Chondrocyte (in vitro differentiated cells): ENCODE measurements around the gene PRKCA. TPM values are rescaled to one million over a fixed set of nuclear protein-coding genes. Genes with fewer than 3 reads are reported as not detected.

Experiments used
- DNase-seq: peaks from one replicate; pipeline ENCODE4 v3.0.0; 2021; ENCODE audit warnings: mixed read lengths, low spot score
- H3K27ac Mint-ChIP-seq: one replicate; pipeline ENCODE4 v1.8.0; 2021; ENCODE audit warnings: mild to moderate bottlenecking, moderate library complexity, mixed read lengths; ENCODE audit not compliant: unreplicated experiment
- H3K27me3 Mint-ChIP-seq: 2 replicates; pipeline ENCODE4 v1.8.0; 2021; ENCODE audit warnings: low read depth, mixed read lengths
- H3K36me3 Mint-ChIP-seq: 2 replicates; pipeline ENCODE4 v1.8.0; 2021; ENCODE audit warnings: low read depth, mixed read lengths
- H3K4me1 Mint-ChIP-seq: 2 replicates; pipeline ENCODE4 v1.8.0; 2021; ENCODE audit warnings: low read depth, mild to moderate bottlenecking, mixed read lengths
- H3K4me3 Mint-ChIP-seq: one replicate; pipeline ENCODE4 v1.8.0; 2021; ENCODE audit warnings: mild to moderate bottlenecking, moderate library complexity, mixed read lengths; ENCODE audit not compliant: unreplicated experiment
- H3K9me3 Mint-ChIP-seq: 2 replicates; pipeline ENCODE4 v1.8.0; 2021; ENCODE audit warnings: low read depth, mixed read lengths
- total RNA-seq: library from RNA; stranded (reverse); gene quantifications from 3 replicates; pipeline ENCODE4 v1.2.1, GENCODE V29; 2021
- TF ChIP-seq, protein P1 (sequence below): fragments of 200-600 bp; sonication (generic); IDR thresholded peaks from 2 replicates; pipeline ENCODE4 v1.5.0; 2021; ENCODE audit warnings: antibody characterized with exemption, mild to moderate bottlenecking, moderate library complexity

PRKCA gene
- total RNA-seq, 1 donor from 2014 or later, result 51.5 TPM

DNA sequence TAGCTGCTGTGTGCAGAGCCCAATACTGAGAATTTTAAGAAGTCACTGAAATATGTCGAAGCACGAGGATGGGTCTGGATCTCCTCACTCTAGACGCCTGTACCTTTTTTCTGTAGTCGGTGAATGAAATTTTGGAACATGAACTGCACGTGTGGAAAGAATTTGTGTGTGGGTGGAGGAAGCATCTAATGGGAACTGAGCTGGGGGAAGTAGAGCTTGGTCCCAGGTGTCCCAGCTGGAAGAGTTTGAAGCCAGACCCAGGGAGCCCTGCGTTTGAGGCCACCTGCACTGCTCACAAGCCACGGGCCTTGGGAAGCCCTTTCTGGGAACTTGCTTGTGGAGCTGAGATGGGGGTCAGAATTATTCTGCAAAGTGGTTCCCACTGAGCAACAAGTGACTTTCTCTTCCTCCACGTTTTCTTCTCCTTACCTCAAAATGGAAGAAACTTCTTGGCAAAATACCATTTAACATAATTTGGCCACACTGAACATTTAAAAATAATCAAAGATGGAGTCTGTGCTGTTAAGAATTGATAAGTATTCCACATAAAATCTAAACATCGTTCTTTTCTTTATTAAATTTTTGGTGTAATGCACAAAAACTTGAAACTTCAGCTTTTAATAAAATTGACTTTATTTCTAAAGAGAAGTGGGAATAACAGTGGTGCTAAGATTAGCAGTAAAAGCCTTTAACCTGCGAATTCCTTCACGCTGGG is 163.8 kb downstream of the PRKCA start:
- peaks cover 81% of the 10 kb centered on the region for H3K4me1 Mint-ChIP-seq
- no peaks in the 10 kb centered on the region for H3K9me3 Mint-ChIP-seq
- peak overlapping the region; percentile 29 for H3K4me3 Mint-ChIP-seq
- peak overlapping the region; percentile 87 for H3K27ac Mint-ChIP-seq
- H3K36me3 Mint-ChIP-seq, result no peaks in the 10 kb centered on the region
- TF ChIP-seq, protein P1, sequence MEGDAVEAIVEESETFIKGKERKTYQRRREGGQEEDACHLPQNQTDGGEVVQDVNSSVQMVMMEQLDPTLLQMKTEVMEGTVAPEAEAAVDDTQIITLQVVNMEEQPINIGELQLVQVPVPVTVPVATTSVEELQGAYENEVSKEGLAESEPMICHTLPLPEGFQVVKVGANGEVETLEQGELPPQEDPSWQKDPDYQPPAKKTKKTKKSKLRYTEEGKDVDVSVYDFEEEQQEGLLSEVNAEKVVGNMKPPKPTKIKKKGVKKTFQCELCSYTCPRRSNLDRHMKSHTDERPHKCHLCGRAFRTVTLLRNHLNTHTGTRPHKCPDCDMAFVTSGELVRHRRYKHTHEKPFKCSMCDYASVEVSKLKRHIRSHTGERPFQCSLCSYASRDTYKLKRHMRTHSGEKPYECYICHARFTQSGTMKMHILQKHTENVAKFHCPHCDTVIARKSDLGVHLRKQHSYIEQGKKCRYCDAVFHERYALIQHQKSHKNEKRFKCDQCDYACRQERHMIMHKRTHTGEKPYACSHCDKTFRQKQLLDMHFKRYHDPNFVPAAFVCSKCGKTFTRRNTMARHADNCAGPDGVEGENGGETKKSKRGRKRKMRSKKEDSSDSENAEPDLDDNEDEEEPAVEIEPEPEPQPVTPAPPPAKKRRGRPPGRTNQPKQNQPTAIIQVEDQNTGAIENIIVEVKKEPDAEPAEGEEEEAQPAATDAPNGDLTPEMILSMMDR, result no peak
- no peak for DNase-seq
- H3K27me3 Mint-ChIP-seq, result no peaks in the 10 kb centered on the region

GRCh38 chr17:66466840-66467367 is 164.5 kb downstream of the PRKCA start:
- Mint-ChIP-seq H3K27ac (peak overlapping the region; percentile 87), H3K4me1 (peaks cover 76% of the 10 kb centered on the region), H3K9me3 (no peaks in the 10 kb centered on the region), H3K27me3 (no peaks in the 10 kb centered on the region), H3K4me3 (peak overlapping the region; percentile 29), H3K36me3 (no peaks in the 10 kb centered on the region)
- DNase-seq, result no peak
- TF ChIP-seq, protein P1, result no peak

GRCh38 chr17:66467766-66468165 is 165.4 kb downstream of the PRKCA start:
- no peaks in the 10 kb centered on the region for H3K36me3 Mint-ChIP-seq

GRCh38 chr17:66468241-66469087 is 166.1 kb downstream of the PRKCA start:
- H3K27me3 Mint-ChIP-seq, result no peaks in the 10 kb centered on the region
- H3K4me1 Mint-ChIP-seq, result peaks cover 61% of the 10 kb centered on the region
- no peaks in the 10 kb centered on the region for H3K36me3 Mint-ChIP-seq
- TF ChIP-seq, protein P1, result no peak
- H3K27ac Mint-ChIP-seq, result peak overlapping the region; percentile 87
- H3K9me3 Mint-ChIP-seq, result no peaks in the 10 kb centered on the region
- no peak for DNase-seq
- H3K4me3 Mint-ChIP-seq, result no peak overlapping the region

More at GRCh38 chr17:66467766-66468165, 165.4 kb downstream of the PRKCA start:
- no peak overlapping the region for H3K4me3 Mint-ChIP-seq
- TF ChIP-seq, protein P1, result no peak
- H3K27ac Mint-ChIP-seq, result peak overlapping the region; percentile 87
- H3K4me1 Mint-ChIP-seq, result peaks cover 67% of the 10 kb centered on the region
- no peak for DNase-seq
- H3K27me3 Mint-ChIP-seq, result no peaks in the 10 kb centered on the region
- H3K9me3 Mint-ChIP-seq, result no peaks in the 10 kb centered on the region

DNA sequence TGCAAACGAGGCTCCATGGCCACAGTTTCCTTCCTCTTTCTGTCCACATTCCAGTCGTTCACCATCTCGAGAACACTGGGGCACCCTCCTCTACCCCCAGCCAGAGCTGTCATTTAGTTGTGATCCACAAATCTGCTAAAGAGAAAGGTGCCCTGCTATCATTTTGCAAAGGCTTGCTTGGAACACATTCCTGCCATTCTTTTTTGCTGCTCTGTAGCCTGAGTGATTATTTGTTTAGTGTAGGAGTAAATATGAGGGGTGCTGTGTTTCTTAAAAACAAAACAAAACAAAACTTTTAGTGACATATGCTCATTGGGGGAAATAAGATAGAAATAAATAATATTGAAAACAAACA is 166.7 kb downstream of the PRKCA start:
- Mint-ChIP-seq H3K4me1 (peaks cover 55% of the 10 kb centered on the region), H3K4me3 (no peak overlapping the region), H3K27ac (peak overlapping the region; percentile 87), H3K9me3 (no peaks in the 10 kb centered on the region), H3K36me3 (no peaks in the 10 kb centered on the region), H3K27me3 (no peaks in the 10 kb centered on the region)
- DNase-seq, result no peak
- TF ChIP-seq, protein P1, result no peak
